HCT116 (cell line): ENCODE data around the gene MYRF.

Experiments
- CEBPB ChIP-seq: IDR thresholded peaks from 2 replicates; pipeline ENCODE4 v1.6.1; 2012; ENCODE audit warnings: low read depth
- FOSL1 ChIP-seq: IDR thresholded peaks from 2 replicates; pipeline ENCODE4 v1.6.1; 2012; ENCODE audit warnings: low read depth
- POLR2AphosphoS5 ChIP-seq: IDR thresholded peaks from 2 replicates; pipeline ENCODE4 v1.6.1; 2011; ENCODE audit warnings: mild to moderate bottlenecking, low read depth, low read length, moderate library complexity
- RAD21 ChIP-seq: IDR thresholded peaks from 2 replicates; pipeline ENCODE4 v1.6.1; 2012; ENCODE audit warnings: low read depth, mild to moderate bottlenecking
- SIN3A ChIP-seq: IDR thresholded peaks from 2 replicates; pipeline ENCODE4 v1.6.1; 2012; ENCODE audit warnings: low read depth
- TCF7L2 ChIP-seq: IDR thresholded peaks from 2 replicates; pipeline ENCODE4 v1.7.0; 2011; ENCODE audit warnings: borderline replicate concordance, inconsistent platforms; ENCODE audit not compliant: insufficient read depth, insufficient read length; ENCODE audit errors: extremely low read depth
- TF ChIP-seq, protein P1 (sequence below): IDR thresholded peaks from 2 replicates; pipeline ENCODE4 v1.6.1; 2012; ENCODE audit warnings: low read depth
- TF ChIP-seq, protein P2 (sequence below), 3 experiments: fragments of 200-600 bp in 1 of 3; sonication (generic) in 1 of 3; IDR thresholded peaks in 2 of 3; conservative IDR thresholded peaks in 1 of 3; 2 replicates each; pipeline ENCODE4 v1.5.1; 2012 to 2017; ENCODE audit warnings: low read depth in 2 of 3, low read length in 2 of 3, antibody characterized with exemption in 1 of 3, borderline replicate concordance in 1 of 3, control low read depth in 1 of 3, mild to moderate bottlenecking in 1 of 3, mixed read lengths in 1 of 3, mixed run types in 1 of 3, moderate library complexity in 1 of 3; ENCODE audit not compliant: insufficient read depth in 1 of 3

DNA sequence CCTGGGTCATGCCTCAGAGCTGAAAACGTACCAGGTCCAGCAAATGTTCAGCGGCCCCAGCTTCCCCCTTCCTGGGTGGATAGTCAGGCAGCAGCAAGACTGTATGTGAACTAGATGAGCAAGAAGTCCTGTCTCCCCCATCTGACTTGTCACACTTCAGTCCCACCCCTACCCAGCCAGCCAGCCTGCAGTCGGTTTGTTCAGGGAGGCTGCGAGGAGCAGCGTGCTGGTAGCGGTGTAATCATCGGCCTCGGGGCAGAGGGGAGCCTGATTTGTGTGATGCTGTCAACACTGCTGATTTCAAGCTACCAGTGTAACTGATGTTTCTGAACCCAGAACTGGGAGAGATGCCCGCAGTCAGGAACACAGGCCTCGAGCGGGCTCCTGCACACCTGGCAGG is 30.4 kb downstream of the MYRF start:
- TF ChIP-seq, protein P1, sequence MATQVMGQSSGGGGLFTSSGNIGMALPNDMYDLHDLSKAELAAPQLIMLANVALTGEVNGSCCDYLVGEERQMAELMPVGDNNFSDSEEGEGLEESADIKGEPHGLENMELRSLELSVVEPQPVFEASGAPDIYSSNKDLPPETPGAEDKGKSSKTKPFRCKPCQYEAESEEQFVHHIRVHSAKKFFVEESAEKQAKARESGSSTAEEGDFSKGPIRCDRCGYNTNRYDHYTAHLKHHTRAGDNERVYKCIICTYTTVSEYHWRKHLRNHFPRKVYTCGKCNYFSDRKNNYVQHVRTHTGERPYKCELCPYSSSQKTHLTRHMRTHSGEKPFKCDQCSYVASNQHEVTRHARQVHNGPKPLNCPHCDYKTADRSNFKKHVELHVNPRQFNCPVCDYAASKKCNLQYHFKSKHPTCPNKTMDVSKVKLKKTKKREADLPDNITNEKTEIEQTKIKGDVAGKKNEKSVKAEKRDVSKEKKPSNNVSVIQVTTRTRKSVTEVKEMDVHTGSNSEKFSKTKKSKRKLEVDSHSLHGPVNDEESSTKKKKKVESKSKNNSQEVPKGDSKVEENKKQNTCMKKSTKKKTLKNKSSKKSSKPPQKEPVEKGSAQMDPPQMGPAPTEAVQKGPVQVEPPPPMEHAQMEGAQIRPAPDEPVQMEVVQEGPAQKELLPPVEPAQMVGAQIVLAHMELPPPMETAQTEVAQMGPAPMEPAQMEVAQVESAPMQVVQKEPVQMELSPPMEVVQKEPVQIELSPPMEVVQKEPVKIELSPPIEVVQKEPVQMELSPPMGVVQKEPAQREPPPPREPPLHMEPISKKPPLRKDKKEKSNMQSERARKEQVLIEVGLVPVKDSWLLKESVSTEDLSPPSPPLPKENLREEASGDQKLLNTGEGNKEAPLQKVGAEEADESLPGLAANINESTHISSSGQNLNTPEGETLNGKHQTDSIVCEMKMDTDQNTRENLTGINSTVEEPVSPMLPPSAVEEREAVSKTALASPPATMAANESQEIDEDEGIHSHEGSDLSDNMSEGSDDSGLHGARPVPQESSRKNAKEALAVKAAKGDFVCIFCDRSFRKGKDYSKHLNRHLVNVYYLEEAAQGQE = no peak
- TF ChIP-seq, protein P2, sequence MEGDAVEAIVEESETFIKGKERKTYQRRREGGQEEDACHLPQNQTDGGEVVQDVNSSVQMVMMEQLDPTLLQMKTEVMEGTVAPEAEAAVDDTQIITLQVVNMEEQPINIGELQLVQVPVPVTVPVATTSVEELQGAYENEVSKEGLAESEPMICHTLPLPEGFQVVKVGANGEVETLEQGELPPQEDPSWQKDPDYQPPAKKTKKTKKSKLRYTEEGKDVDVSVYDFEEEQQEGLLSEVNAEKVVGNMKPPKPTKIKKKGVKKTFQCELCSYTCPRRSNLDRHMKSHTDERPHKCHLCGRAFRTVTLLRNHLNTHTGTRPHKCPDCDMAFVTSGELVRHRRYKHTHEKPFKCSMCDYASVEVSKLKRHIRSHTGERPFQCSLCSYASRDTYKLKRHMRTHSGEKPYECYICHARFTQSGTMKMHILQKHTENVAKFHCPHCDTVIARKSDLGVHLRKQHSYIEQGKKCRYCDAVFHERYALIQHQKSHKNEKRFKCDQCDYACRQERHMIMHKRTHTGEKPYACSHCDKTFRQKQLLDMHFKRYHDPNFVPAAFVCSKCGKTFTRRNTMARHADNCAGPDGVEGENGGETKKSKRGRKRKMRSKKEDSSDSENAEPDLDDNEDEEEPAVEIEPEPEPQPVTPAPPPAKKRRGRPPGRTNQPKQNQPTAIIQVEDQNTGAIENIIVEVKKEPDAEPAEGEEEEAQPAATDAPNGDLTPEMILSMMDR (IDR thresholded peaks at IDR 0.05 in 2 of 3, conservative IDR thresholded peaks at IDR 0.05 in 1 of 3; ENCODE audit: borderline replicate concordance in 1 of 3, insufficient read depth in 1 of 3, low read depth in 2 of 3, low read length in 2 of 3) = no peak
- TF ChIP-seq TCF7L2 = no peak
- TF ChIP-seq SIN3A = no peak
- no peak for TF ChIP-seq RAD21
- no peak for TF ChIP-seq FOSL1
- TF ChIP-seq POLR2AphosphoS5 = no peak
- TF ChIP-seq CEBPB = no peak
